ENCODE results near the gene DOCK1.

The DOCK1 gene

GRCh38 chr10:127195041-127195506 lies 289.8 kb downstream of the DOCK1 start:
- DNase-seq = no peak

GRCh38 chr10:127195571-127196281 lies 290.5 kb downstream of the DOCK1 start:
- Histone ChIP-seq H3K9me2 (replicated peaks; ENCODE audit: insufficient read depth, low read length) (no peaks in the 10 kb centered on the region), H3K9ac (ENCODE audit: low read length) (no peak overlapping the region), H3K27me3 (replicated peaks; ENCODE audit: insufficient read depth, low read length) (no peaks in the 10 kb centered on the region), H3F3A (ENCODE audit: insufficient read depth, low read length) (no peaks in the 10 kb centered on the region), H3K36me3 (replicated peaks; ENCODE audit: insufficient read depth, low read length) (no peaks in the 10 kb centered on the region), H3K9me3 (replicated peaks; ENCODE audit: insufficient read depth, low read length) (no peaks in the 10 kb centered on the region), H3K27ac (ENCODE audit: low read length) (no peak overlapping the region), H3K79me2 (ENCODE audit: low read length) (no peaks in the 10 kb centered on the region), H4K20me1 (ENCODE audit: insufficient read depth, low read length) (no peaks in the 10 kb centered on the region), H3K4me2 (ENCODE audit: low read depth, low read length) (no peak overlapping the region), H3K4me1 (ENCODE audit: low read length) (no peaks in the 10 kb centered on the region), H3K4me3 (ENCODE audit: low read length) (no peak overlapping the region), H2AFZ (ENCODE audit: low read length) (no peak overlapping the region)
- DNase-seq = no peak
- TF ChIP-seq EZH2 (optimal IDR thresholded peaks at IDR 0.05; ENCODE audit: low read depth, low read length) = no peak

More at GRCh38 chr10:127195041-127195506, 289.8 kb downstream of the DOCK1 start:
- no peak overlapping the region for H2AFZ ChIP-seq (ENCODE audit: low read length)
- H3K9ac ChIP-seq (ENCODE audit: low read length) = no peak overlapping the region
- H3K4me3 ChIP-seq (ENCODE audit: low read length) = no peak overlapping the region
- no peaks in the 10 kb centered on the region for H3K9me2 ChIP-seq (replicated peaks; ENCODE audit: insufficient read depth, low read length)
- H3F3A ChIP-seq (ENCODE audit: insufficient read depth, low read length) = no peaks in the 10 kb centered on the region
- no peaks in the 10 kb centered on the region for H3K79me2 ChIP-seq (ENCODE audit: low read length)
- no peaks in the 10 kb centered on the region for H4K20me1 ChIP-seq (ENCODE audit: insufficient read depth, low read length)
- H3K4me2 ChIP-seq (ENCODE audit: low read depth, low read length) = no peak overlapping the region
- H3K27ac ChIP-seq (ENCODE audit: low read length) = no peak overlapping the region
- no peaks in the 10 kb centered on the region for H3K4me1 ChIP-seq (ENCODE audit: low read length)
- TF ChIP-seq CTCF (IDR thresholded peaks at IDR 0.05; ENCODE audit: low read length) (no peak), EZH2 (optimal IDR thresholded peaks at IDR 0.05; ENCODE audit: low read depth, low read length) (no peak), EZH2phosphoT487 (IDR thresholded peaks at IDR 0.05; ENCODE audit: low read length) (no peak)
- H3K9me3 ChIP-seq (replicated peaks; ENCODE audit: insufficient read depth, low read length) = no peaks in the 10 kb centered on the region
- no peaks in the 10 kb centered on the region for H3K36me3 ChIP-seq (replicated peaks; ENCODE audit: insufficient read depth, low read length)
- H3K27me3 ChIP-seq (replicated peaks; ENCODE audit: insufficient read depth, low read length) = no peaks in the 10 kb centered on the region

GRCh38 chr10:127196282-127197153 lies 291.3 kb downstream of the DOCK1 start, which contains the start of gene INSYN2A:
INSYN2A (minus strand) TSS chr10:127196591; CDS start chr10:127176395, 20,196 bp downstream.
- no peaks in the 10 kb centered on the region for H3K9me2 ChIP-seq (replicated peaks; ENCODE audit: insufficient read depth, low read length)
- no peaks in the 10 kb centered on the region for H3F3A ChIP-seq (ENCODE audit: insufficient read depth, low read length)
- no peak for DNase-seq
- H4K20me1 ChIP-seq (ENCODE audit: insufficient read depth, low read length) = no peaks in the 10 kb centered on the region
- H3K36me3 ChIP-seq (replicated peaks; ENCODE audit: insufficient read depth, low read length) = no peaks in the 10 kb centered on the region
- H3K27ac ChIP-seq (ENCODE audit: low read length) = no peak within 1 kb of the TSS
- no peak within 1 kb of the TSS for H2AFZ ChIP-seq (ENCODE audit: low read length)
- TF ChIP-seq CTCF (IDR thresholded peaks at IDR 0.05; ENCODE audit: low read length) (no peak), EZH2phosphoT487 (IDR thresholded peaks at IDR 0.05; ENCODE audit: low read length) (no peak), EZH2 (optimal IDR thresholded peaks at IDR 0.05; ENCODE audit: low read depth, low read length) (no peak)
- no peaks in the 10 kb centered on the region for H3K9me3 ChIP-seq (replicated peaks; ENCODE audit: insufficient read depth, low read length)
- no peaks in the 10 kb centered on the region for H3K79me2 ChIP-seq (ENCODE audit: low read length)
- no peak within 1 kb of the TSS for H3K4me2 ChIP-seq (ENCODE audit: low read depth, low read length)
- H3K27me3 ChIP-seq (replicated peaks; ENCODE audit: insufficient read depth, low read length) = no peaks in the 10 kb centered on the region
- no peak within 1 kb of the TSS for H3K9ac ChIP-seq (ENCODE audit: low read length)
- no peak within 1 kb of the TSS for H3K4me3 ChIP-seq (ENCODE audit: low read length)
- H3K4me1 ChIP-seq (ENCODE audit: low read length) = no peaks in the 10 kb centered on the region

Measured in MM.1S (cell line).